Activated naive CD8-positive, alpha-beta T cell treated with anti-CD3 and anti-CD28 coated beads, Interleukin-2, amount 50 U/mL, for 24 hours (primary cell): ENCODE measurements around the gene MOB4.
A peak's percentile ranks its signal among the peaks of the same experiment; 100 is the strongest.
"Not testable (repeated sequence)": the region's sequence is repeated elsewhere in the genome, so short reads cannot be mapped to it uniquely, and the experiment has no call there.

Experiments
- ATAC-seq: fragments of 150-1000 bp; cut with Tn5 transposase; one replicate; pipeline ENCODE4 v1.10.0; 2021
- DNase-seq: peaks from one replicate; pipeline ENCODE4 v3.0.0; 2021
- H3K27ac Mint-ChIP-seq: one replicate; pipeline ENCODE4 v1.8.0; 2021; ENCODE audit warnings: mild to moderate bottlenecking, mixed read lengths
- H3K27me3 Mint-ChIP-seq: one replicate; pipeline ENCODE4 v1.8.0; 2021; ENCODE audit warnings: mixed read lengths
- H3K36me3 Mint-ChIP-seq: one replicate; pipeline ENCODE4 v1.8.0; 2021; ENCODE audit warnings: low read depth, mixed read lengths
- H3K4me1 Mint-ChIP-seq: one replicate; pipeline ENCODE4 v1.8.0; 2021; ENCODE audit warnings: mixed read lengths
- H3K4me3 Mint-ChIP-seq: one replicate; pipeline ENCODE4 v1.8.0; 2021; ENCODE audit warnings: mild to moderate bottlenecking, moderate library complexity, mixed read lengths
- H3K9me3 Mint-ChIP-seq: one replicate; pipeline ENCODE4 v1.8.0; 2021; ENCODE audit warnings: mixed read lengths

Gene MOB4

GRCh38 chr2:197515739-197516392 is at the start of gene MOB4:
TSS of gene MOB4 (plus strand) at chr2:197516066. CDS start at chr2:197516087, 21 bp downstream.
- ATAC-seq: peak; percentile 98
- DNase-seq: peak; percentile 96
- Mint-ChIP-seq H3K4me3 (peak within 1 kb of the TSS; percentile 97), H3K9me3 (no peaks in the 10 kb centered on the region), H3K4me1 (peaks cover 41% of the 10 kb centered on the region), H3K27ac (peak within 1 kb of the TSS; percentile 95), H3K36me3 (peaks cover 10% of the 10 kb centered on the region), H3K27me3 (no peaks in the 10 kb centered on the region)

DNA sequence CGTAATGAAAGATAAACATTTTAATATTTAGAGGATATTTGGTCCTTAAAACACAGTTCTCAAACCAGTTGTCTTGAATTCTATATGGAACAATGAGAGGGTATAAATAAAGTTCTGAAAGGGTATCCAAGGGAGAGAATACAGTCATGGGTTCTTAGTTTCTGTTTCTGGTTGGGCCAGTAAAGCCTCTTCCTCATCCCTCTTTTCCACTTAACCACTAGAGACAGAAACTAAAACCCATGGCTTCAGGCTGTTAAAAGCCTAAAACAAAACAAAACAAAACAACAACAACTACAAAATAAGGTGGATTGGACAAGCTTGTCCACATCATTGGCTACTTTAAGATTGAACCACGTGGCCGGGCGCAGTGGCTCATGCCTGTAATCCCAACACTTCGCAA is 43.7 kb upstream of the MOB4 start:
- Mint-ChIP-seq H3K4me3 (no peak overlapping the region), H3K36me3 (peaks cover 33% of the 10 kb centered on the region), H3K9me3 (no peaks in the 10 kb centered on the region), H3K4me1 (no peaks in the 10 kb centered on the region), H3K27me3 (no peaks in the 10 kb centered on the region), H3K27ac (no peak overlapping the region)
- ATAC-seq: no peak
- no peak for DNase-seq

DNA sequence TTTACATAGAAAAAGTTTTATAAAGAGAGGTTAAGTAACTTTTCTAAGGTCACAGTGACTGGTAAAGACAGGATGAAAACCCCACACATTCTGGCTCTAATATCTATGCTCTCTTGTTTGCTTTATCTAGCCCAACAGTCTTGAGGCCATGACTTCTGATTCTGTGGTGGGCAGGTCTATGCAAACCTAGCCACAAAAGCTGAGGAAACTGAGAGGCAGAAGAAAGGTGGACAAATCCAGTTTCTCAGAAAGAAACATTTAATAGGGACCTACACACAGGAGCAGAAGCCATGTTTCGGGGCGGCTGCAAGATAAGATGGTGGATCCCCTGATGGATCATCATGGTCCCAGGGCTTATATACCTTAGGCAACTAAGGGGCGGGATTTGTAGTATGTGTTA is 38.1 kb upstream of the MOB4 start:
- Mint-ChIP-seq H3K9me3 (no peaks in the 10 kb centered on the region), H3K4me1 (no peaks in the 10 kb centered on the region), H3K4me3 (no peak overlapping the region), H3K27me3 (no peaks in the 10 kb centered on the region), H3K27ac (no peak overlapping the region), H3K36me3 (peaks cover 35% of the 10 kb centered on the region)
- ATAC-seq (no peak), DNase-seq (no peak)

DNA sequence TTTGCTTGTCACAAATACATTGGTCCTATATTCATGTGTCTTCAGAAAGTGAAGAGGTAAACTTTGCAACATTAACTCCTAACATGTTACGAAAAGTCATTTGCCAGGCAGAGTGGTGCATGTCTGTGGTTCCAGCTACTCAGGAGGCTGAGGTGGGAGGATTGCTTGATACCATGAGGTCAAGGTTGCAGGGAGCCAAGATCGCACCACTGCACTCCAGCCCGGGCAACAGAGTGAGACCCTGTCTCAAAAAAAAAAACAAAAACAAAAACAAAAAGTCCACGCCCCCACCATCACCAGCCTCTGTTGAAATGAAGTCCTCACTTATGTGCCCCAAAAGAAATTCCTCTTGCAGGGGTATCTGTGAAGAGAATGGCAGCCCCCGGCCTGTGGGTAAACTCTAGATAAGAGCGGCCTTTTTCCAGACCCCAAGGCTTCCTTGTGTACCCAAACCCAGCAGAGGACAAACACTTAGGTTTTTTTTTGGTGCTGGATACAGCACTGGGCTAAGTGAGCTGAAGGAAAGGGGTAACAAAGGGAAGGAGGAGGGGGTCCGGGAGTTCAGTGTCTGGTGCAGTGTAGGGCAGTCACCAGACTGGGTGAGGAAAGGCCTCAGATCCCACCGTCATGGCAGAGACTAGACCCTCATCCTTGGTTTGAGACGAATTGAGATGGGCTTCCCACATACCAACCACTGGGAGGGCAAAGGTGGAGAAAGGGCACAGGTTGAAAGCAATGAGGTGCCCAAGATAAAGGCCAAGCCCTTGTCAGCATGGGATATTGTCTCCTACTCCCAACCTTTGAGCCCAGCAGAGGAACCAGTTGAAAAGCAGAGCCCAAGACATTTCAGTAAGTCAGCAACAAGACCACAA is 35.5 kb upstream of the MOB4 start:
- DNase-seq (no peak), ATAC-seq (peak; percentile 3)
- H3K36me3 Mint-ChIP-seq: peaks cover 41% of the 10 kb centered on the region
- H3K27me3 Mint-ChIP-seq: no peaks in the 10 kb centered on the region
- no peak overlapping the region for H3K27ac Mint-ChIP-seq
- H3K9me3 Mint-ChIP-seq: peaks cover 9% of the 10 kb centered on the region
- H3K4me1 Mint-ChIP-seq: no peaks in the 10 kb centered on the region
- H3K4me3 Mint-ChIP-seq: no peak overlapping the region

GRCh38 chr2:197484248-197484647 is 31.6 kb upstream of the MOB4 start:
- not testable (repeated sequence) for H3K9me3 Mint-ChIP-seq, H3K4me3 Mint-ChIP-seq, H3K27me3 Mint-ChIP-seq, H3K27ac Mint-ChIP-seq, ATAC-seq, H3K4me1 Mint-ChIP-seq, DNase-seq
- H3K36me3 Mint-ChIP-seq: peaks cover 58% of the 10 kb centered on the region

DNA sequence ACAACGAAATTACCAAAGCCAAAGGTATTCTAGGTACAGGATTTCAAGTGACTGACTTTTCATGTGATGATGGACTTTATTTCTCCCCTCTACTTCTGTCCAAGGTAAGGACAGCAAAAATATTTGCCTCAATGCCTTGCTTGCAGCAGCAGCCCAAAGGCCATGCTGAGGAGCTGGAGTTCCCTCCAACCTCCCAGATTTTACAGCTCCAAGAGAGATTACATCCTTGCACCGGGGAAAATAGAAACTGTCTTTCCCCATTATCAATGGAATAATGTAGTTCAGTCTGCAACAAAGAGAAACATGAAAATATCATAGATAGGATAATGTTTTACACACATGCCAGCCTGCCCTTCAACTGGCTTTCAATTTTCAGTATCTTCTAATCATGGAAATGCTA is 29.7 kb upstream of the MOB4 start:
- Mint-ChIP-seq H3K27ac (peak overlapping the region; percentile 36), H3K36me3 (peaks cover 75% of the 10 kb centered on the region), H3K4me3 (no peak overlapping the region), H3K27me3 (no peaks in the 10 kb centered on the region), H3K9me3 (peaks cover 9% of the 10 kb centered on the region), H3K4me1 (peaks cover 13% of the 10 kb centered on the region)
- DNase-seq (no peak), ATAC-seq (no peak)

DNA sequence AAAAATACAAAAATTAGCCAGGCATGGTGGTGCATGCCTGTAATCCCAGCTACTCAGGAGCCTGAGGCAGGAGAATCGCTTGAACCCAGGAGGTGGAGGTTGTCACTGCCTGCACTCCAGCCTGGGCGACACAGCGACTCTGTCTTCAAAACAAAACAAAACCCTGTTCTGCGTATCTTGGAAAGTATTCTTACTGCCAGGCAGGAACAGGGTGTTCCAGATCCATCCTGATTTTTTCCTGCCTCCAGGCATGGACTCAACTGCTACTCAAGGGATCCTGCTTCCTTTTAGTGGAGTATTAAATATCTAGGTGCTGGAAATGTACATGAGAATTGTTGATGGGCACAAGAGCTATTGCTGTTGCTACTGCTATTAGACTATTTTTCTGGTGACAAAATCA is 28.5 kb upstream of the MOB4 start:
- DNase-seq: no peak
- Mint-ChIP-seq H3K4me3 (no peak overlapping the region), H3K27ac (peak overlapping the region; percentile 18), H3K36me3 (peaks cover 88% of the 10 kb centered on the region), H3K9me3 (peaks cover 9% of the 10 kb centered on the region), H3K27me3 (no peaks in the 10 kb centered on the region), H3K4me1 (peaks cover 21% of the 10 kb centered on the region)
- ATAC-seq: no peak

DNA sequence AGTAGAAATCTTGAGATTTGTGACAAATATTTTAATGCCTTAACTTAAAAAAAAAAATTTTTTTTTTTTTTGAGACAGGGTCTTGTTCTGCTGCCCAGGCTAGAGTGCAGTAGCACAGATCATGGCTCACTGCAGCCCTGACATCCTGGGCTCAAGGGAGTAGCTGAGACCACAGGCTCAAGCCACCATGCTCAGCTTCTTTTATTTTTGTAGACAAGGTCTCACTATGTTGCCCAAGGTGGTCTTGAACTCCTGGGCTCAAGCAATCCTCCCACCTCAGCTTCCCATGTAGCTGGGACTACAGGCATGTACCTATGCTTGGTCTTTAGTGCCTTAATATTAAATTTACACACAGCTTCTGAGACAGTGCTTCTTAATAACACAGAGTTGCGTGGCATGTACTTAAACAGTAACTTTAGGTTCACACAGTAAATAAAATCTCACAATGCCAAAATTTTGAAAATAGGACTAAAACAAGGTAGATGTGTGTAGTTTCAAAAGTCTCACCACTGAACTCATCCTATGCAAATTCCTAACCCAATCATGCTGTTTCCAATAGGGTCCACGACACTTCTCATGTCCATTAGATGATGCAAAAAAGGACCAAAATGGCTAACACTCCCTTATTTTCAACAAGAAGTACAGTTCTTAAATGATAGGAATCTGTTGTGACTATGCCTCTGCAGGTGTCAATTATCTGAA is 20.3 kb upstream of the MOB4 start:
- ATAC-seq (no peak), DNase-seq (no peak)
- H3K4me1 Mint-ChIP-seq: peaks cover 58% of the 10 kb centered on the region
- H3K9me3 Mint-ChIP-seq: no peaks in the 10 kb centered on the region
- no peaks in the 10 kb centered on the region for H3K27me3 Mint-ChIP-seq
- H3K4me3 Mint-ChIP-seq: peak overlapping the region; percentile 97
- H3K36me3 Mint-ChIP-seq: peaks cover 87% of the 10 kb centered on the region
- H3K27ac Mint-ChIP-seq: peak overlapping the region; percentile 97

DNA sequence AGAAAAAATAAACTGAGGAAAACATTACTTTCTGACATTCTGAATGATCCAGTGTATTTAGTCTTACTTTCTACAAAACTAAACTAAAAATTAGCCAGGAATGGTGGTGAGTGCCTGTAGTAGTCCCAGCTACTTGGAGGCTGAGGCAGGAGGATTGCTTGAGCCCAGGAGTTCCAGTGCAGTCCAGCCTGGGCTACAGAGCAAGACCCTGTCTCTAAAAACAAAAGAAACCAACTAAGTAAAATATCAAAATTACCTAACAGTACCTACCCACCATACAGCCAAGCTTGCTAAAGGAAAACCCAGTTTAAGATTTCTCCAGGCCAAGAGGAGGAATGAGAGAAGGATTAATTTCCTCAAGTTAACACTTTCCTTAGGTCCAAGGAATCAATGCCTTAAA is 19.2 kb upstream of the MOB4 start:
- ATAC-seq: no peak
- Mint-ChIP-seq H3K27me3 (no peaks in the 10 kb centered on the region), H3K4me1 (peaks cover 55% of the 10 kb centered on the region), H3K27ac (peak overlapping the region; percentile 97), H3K4me3 (peak overlapping the region; percentile 97), H3K9me3 (no peaks in the 10 kb centered on the region), H3K36me3 (peaks cover 88% of the 10 kb centered on the region)
- no peak for DNase-seq

GRCh38 chr2:197497326-197497725 is 18.5 kb upstream of the MOB4 start:
- peak overlapping the region; percentile 97 for H3K4me3 Mint-ChIP-seq
- H3K9me3 Mint-ChIP-seq: no peaks in the 10 kb centered on the region
- H3K4me1 Mint-ChIP-seq: peaks cover 59% of the 10 kb centered on the region
- DNase-seq (no peak), ATAC-seq (no peak)
- H3K36me3 Mint-ChIP-seq: peaks cover 88% of the 10 kb centered on the region
- H3K27me3 Mint-ChIP-seq: no peaks in the 10 kb centered on the region
- peak overlapping the region; percentile 97 for H3K27ac Mint-ChIP-seq

GRCh38 chr2:197498235-197498936 is 17.5 kb upstream of the MOB4 start:
- no peaks in the 10 kb centered on the region for H3K9me3 Mint-ChIP-seq
- peak overlapping the region; percentile 97 for H3K27ac Mint-ChIP-seq
- H3K4me3 Mint-ChIP-seq: peak overlapping the region; percentile 97
- ATAC-seq (no peak), DNase-seq (no peak)
- H3K27me3 Mint-ChIP-seq: no peaks in the 10 kb centered on the region
- H3K36me3 Mint-ChIP-seq: peaks cover 89% of the 10 kb centered on the region
- peaks cover 65% of the 10 kb centered on the region for H3K4me1 Mint-ChIP-seq

DNA sequence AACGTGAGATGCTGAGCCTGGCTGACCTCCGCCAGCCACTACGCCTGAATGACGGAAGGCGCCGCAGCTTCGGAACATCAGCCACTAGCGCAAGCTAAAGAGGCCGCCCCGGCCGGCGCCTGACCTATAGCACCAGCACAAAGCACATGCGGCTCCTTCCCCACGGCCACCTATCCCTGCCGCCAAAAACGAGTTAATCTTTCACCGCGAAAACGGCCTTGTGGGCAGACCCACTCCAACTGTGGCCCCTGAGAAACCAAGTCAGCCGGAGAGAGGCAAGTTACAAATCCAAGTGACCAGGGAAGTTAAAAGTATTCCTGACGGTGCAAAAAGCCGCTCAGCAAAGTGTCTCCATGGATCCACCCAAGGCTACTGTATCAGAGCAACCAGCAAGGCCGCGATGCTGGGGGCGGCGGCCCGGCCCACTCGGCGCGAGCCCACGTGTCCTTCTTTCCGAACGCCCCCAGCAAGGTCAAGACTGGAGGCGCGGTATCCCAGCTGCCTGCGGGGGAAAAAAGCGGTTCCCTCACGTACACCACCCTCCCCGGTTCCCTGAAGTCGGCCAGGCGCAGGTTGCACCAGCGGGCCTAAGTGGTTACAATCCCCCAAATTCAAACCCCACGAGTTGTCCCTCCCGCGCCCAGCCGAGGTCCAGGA is 16.8 kb upstream of the MOB4 start:
- H3K4me1 Mint-ChIP-seq: peaks cover 68% of the 10 kb centered on the region

GRCh38 chr2:197499594-197500502 is 16.0 kb upstream of the MOB4 start, which contains the start of the genes HSPD1 and HSPE1:
TSS of gene HSPD1 (minus strand) at chr2:197499840. CDS start at chr2:197498848, 992 bp downstream.
TSS of gene HSPE1 (plus strand) at chr2:197500379. CDS start at chr2:197500437, 58 bp downstream.
- DNase-seq (peak; percentile 99), ATAC-seq (peak; percentile 90)
- peaks cover 65% of the 10 kb centered on the region for H3K4me1 Mint-ChIP-seq
- no peaks in the 10 kb centered on the region for H3K9me3 Mint-ChIP-seq
- peak within 1 kb of the TSS; percentile 97 for H3K27ac Mint-ChIP-seq
- H3K36me3 Mint-ChIP-seq: peaks cover 89% of the 10 kb centered on the region
- H3K27me3 Mint-ChIP-seq: no peaks in the 10 kb centered on the region
- peak within 1 kb of the TSS; percentile 97 for H3K4me3 Mint-ChIP-seq

More for the DNA sequence above, 16.8 kb upstream of the MOB4 start:
- H3K36me3 Mint-ChIP-seq: peaks cover 89% of the 10 kb centered on the region
- peak; percentile 7 for ATAC-seq
- no peaks in the 10 kb centered on the region for H3K9me3 Mint-ChIP-seq
- H3K4me3 Mint-ChIP-seq: peak overlapping the region; percentile 97
- H3K27ac Mint-ChIP-seq: peak overlapping the region; percentile 97
- peak; percentile 61 for DNase-seq
- no peaks in the 10 kb centered on the region for H3K27me3 Mint-ChIP-seq
